ENCODE data around the gene FKBP10.
"Not testable (repeated sequence)": the region's sequence is repeated elsewhere in the genome, so short reads cannot be mapped to it uniquely, and the experiment has no call there.

Gene FKBP10, protein sequence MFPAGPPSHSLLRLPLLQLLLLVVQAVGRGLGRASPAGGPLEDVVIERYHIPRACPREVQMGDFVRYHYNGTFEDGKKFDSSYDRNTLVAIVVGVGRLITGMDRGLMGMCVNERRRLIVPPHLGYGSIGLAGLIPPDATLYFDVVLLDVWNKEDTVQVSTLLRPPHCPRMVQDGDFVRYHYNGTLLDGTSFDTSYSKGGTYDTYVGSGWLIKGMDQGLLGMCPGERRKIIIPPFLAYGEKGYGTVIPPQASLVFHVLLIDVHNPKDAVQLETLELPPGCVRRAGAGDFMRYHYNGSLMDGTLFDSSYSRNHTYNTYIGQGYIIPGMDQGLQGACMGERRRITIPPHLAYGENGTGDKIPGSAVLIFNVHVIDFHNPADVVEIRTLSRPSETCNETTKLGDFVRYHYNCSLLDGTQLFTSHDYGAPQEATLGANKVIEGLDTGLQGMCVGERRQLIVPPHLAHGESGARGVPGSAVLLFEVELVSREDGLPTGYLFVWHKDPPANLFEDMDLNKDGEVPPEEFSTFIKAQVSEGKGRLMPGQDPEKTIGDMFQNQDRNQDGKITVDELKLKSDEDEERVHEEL

GRCh38 chr17:41812381-41813151 is at the start of gene FKBP10:
Gene FKBP10, plus strand, starts transcription at chr17:41813004. Its CDS starts 31 bp downstream, at chr17:41813035.
- no peak for DNase-seq

GRCh38 chr17:41763327-41763726 is 49.5 kb upstream of the FKBP10 start:
- DNase-seq, result no peak

GRCh38 chr17:41766135-41766534 is 46.7 kb upstream of the FKBP10 start:
- no peak for DNase-seq

- DNase-seq, result no peak
These were observed 45.3 kb upstream of the FKBP10 start for GRCh38 chr17:41767324-41768042.

DNA sequence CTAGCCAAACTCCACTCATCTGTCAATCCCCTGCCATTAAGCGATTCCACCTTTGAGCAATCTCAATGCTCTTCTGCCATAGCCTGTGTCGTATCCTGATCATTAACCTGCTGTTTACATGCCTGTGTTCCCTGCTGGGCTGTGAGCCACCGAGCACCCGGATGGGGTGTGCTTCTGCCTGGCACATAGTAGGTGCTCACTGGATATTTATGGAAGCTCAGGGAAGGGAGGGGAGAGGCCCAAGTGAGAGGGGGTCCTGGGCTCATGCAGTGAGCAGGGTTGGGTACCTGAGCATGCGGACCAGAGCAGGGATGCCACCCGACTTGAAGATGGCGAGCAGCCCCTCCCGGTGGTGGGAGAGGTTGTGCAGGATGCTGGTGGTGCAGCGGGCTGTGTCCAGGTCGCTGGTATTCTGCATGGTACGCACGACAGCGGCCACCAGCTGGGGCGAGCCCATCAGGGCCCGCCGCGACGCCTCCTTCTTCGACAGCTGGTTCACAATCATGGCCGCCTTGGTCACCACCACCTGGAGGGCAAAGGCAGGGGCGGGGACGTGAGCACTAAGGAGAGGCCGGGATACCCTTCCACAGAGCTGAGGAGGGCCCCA is 44.0 kb upstream of the FKBP10 start:
- no peak for DNase-seq

DNA sequence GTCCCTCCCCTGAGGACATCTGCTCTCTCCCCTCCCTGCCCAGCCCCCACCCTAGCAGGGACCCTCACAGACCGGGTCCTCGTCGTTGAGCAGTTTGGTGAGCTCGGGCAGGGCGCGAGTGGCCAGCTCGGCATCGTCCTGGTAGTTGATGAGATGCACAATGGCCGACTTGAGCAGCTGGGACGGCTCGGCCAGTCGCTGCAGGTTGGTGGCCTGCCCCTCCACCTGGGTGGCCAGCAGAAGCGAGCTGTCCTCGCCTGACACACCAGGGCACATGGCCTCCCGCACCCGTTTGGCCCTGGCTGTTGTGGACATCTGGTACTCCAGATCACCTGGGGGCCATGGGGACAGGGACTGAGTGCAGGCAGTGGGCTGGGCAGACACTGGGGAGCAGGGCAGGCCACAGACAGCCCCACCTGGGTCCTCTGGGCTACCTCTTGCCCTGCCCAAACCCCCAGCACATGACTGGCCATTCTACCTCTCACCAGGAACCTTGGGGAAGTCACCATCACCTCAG is 43.4 kb upstream of the FKBP10 start:
- no peak for DNase-seq

- no peak for DNase-seq
These were observed 42.8 kb upstream of the FKBP10 start for GRCh38 chr17:41769985-41770384.

GRCh38 chr17:41771389-41772206 is 41.2 kb upstream of the FKBP10 start:
- DNase-seq, result no peak

DNA sequence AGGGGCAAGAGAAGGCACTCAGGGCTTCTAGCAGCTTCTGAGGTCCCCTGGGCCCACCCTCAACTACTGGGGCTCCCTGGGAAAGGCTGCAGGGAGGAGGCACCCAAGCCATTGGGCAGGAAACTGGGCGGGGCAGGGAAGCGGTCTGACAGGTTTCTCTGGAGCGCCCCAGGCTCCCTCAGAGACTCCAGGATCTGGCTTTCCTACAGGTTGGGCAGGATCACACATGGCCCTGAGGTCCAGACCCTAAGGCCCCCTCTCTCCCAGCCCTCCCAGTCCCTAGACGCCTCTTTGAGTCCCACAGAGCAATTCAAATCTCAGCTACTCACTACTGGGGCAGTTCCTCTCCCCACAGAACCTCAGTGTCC is 40.6 kb upstream of the FKBP10 start:
- DNase-seq, result no peak

GRCh38 chr17:41772586-41773189 is 40.1 kb upstream of the FKBP10 start:
- DNase-seq, result no peak

GRCh38 chr17:41773190-41773588 is 39.6 kb upstream of the FKBP10 start:
- no peak for DNase-seq

- no peak for DNase-seq
These were observed 39.0 kb upstream of the FKBP10 start for GRCh38 chr17:41773731-41774193.

GRCh38 chr17:41775394-41776226 is 37.2 kb upstream of the FKBP10 start:
- DNase-seq, result no peak

DNA sequence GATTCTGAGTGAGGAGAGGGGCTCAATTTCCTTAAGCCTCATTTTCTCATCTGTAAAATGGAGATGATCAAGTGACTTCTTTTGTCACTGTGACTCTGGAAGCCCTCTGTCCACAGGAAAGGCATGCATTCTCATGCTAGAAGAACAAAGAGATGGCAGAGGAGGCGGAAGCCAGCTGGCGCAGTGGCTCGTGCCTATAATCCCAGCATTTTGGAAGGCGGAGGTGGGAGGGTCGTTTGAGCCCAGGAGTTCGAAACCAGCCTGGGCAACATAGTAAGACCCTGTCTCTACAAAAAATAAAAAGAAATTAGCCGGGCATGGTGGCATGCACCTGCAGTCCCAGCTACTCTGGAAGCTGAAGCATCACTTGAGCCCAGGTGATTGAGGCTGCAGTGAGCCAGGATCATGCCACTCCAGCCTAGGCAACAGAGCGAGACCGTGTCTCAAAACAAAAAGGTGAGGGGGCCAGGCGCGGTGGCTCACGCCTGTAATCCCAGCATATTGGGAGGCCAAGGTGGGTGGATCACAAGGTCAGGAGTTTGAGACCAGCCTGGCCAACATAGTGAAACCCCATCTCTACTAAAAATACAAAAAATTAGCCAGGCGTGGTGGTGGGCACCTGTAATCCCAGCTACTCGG is 36.4 kb upstream of the FKBP10 start:
- not testable (repeated sequence) for DNase-seq

DNA sequence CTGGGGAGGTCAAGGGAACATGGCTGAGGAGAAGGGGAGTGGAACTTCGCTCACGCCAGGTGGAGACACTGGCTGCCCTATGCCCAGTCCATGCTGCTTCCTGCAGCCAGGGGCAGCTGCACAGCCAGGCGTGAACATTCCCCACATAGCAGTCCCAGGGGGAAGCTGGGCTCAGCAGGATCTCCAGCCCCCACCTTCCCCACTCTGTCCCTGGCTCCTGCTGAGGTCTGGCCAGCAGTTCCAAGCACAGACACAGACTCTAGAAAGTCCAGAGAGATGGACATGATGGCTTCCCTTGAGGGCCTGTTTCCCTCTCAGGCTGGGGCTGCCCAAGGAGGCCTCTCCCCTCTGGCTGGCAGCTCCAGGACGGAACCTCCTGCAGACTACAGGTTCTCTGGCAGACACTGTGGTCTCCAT is 35.6 kb upstream of the FKBP10 start:
- no peak for DNase-seq

DNA sequence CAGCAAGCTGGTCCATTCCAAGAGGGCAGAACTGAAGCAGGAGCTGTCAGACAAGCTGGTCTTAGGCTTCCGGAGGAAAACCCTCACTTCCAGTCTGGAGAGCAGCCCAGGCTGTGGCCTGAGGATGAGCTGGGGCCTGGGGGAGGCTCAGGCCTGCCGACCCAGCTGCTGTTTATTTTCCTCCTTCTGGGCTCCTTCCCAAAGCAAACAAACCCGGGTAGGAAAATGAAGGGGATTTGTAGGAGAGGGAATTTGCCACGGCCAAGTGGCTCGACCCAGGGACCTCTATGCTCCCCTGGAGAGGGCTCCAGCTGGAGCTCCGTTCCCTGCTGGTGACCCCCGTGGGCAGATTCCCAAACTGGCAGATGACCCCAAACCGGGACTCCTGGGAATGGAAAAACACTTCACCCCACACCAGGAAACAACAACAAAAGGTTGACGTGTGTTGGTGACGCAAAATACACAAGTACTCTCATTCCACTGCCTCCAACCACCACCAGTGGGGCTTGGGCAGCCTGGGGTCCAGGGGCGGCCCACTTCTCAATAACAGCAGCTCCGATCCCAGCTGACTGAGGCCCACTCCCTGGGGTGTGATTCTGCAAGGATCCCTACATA is 35.1 kb upstream of the FKBP10 start:
- DNase-seq, result no peak

DNA sequence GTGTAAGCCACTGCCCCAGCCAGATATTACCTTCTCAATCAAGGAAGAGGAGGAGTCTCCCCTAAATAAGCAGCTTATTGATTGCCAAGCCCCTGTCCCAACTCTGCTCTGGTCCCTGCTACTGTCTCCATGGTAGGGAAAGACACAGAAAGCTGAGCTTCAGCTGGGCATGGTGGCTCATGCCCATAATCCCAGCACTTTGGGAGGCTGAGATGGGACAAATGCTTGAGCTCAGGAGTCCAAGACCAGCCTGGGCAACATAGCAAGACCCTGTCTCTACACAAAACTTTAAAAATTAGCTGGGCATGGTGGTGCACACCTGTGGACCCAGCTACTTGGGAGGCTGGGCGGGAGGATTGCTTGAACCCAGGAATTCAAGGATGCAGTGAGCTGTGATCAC is 32.9 kb upstream of the FKBP10 start:
- DNase-seq, result no peak

DNA sequence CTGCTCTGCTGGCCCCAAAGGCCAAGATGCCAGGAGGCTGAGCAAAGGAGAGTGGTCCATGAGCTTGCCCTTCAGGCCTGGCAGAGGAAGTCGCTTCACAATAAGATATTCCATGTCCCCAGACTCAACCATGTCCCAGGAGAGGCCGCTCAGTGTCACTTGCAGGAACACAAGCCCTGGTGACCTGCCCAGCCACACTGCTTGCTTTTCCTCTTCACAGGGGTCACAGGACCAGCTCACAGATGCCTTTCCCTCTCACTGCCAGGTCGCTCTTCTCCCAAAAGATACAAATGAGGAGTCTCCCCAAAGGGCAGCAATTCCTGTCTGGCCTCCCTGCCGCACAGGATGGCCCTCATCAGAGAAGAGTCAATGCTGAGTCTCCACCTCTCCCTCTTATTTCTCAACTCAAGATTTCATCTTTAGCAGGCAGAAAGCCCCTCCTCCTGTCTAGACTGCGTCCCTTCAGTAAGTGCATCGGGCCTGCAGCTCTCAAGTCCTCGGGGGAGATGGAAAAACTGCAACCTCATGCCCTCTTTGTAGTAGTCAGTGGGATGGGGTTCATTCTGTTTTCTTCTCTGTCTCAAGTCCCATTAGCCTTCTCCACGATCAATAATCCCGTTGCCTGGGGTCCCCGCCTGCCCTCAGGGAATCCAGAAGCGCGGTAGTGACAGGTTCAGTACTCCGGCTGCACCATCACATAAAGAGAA is 31.2 kb upstream of the FKBP10 start:
- no peak for DNase-seq

Measured in CD4-positive, alpha-beta T cell treated with Interferon gamma for 1 hour (primary cell).